AG10803 (cell line): ENCODE measurements around the gene FLNB.

Source experiments
- DNase-seq: peaks from one replicate; pipeline ENCODE4 v3.0.0; 2010; ENCODE audit warnings: low read depth
- H3K4me3 ChIP-seq: 2 replicates; pipeline ENCODE4 v1.5.1; 2011; ENCODE audit warnings: mild to moderate bottlenecking, low read length, control low read depth
- TF ChIP-seq, protein P1 (sequence below): conservative IDR thresholded peaks from 2 replicates; pipeline ENCODE4 v1.5.1; 2011; ENCODE audit warnings: mild to moderate bottlenecking, low read length, control low read depth, inconsistent platforms

FLNB gene

DNA sequence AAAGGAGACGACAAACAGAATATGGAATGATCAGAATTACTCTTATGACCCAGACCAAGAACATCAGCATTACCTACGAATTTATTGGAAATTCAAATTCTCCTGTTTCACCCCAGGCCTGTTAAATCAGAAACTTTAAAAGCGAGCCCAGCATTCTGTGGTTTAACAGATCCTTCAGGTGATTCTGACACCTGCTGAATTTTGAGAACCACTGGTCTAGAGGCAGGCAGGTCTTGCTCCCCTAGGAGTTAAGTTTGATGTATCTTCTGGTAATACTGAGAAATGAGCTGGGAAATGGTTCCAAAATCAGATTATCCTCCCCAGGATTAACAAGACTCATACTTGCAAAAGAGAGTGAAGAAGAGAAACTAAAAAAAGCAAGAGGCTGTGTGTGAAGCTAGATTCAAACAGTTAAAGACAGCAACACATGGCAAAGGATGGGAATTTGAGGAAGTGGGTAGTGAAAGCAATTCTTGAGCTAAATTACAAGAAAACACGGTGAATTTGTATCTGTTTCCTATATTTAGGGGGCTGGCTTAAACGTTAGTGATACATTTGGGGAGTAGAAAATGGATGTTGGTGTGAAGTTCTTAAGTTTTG lies 66.0 kb downstream of the FLNB start:
- no peak for DNase-seq
- TF ChIP-seq, protein P1, sequence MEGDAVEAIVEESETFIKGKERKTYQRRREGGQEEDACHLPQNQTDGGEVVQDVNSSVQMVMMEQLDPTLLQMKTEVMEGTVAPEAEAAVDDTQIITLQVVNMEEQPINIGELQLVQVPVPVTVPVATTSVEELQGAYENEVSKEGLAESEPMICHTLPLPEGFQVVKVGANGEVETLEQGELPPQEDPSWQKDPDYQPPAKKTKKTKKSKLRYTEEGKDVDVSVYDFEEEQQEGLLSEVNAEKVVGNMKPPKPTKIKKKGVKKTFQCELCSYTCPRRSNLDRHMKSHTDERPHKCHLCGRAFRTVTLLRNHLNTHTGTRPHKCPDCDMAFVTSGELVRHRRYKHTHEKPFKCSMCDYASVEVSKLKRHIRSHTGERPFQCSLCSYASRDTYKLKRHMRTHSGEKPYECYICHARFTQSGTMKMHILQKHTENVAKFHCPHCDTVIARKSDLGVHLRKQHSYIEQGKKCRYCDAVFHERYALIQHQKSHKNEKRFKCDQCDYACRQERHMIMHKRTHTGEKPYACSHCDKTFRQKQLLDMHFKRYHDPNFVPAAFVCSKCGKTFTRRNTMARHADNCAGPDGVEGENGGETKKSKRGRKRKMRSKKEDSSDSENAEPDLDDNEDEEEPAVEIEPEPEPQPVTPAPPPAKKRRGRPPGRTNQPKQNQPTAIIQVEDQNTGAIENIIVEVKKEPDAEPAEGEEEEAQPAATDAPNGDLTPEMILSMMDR, result no peak
- H3K4me3 ChIP-seq, result no peak overlapping the region

DNA sequence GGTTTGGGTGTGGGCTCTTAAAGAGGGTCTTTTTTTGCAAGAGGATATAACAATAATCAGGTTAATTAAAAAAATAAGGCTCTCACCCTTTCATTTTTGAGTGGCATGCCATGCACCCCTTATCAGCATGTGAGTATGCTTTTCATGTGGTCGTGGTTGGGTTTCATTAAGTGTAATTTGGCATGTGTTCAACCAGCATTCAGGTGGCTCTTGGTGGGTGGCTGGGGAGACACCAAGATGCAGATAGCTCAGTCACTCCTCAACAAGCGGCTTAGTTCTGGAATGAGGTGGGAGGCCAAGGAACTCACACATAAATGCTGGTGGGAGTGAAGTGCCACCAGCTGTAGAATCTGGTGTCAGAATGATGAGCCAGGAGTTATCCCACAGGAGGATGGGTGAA lies 66.8 kb downstream of the FLNB start:
- no peak for DNase-seq
- TF ChIP-seq, protein P1, result no peak
- no peak overlapping the region for H3K4me3 ChIP-seq

DNA sequence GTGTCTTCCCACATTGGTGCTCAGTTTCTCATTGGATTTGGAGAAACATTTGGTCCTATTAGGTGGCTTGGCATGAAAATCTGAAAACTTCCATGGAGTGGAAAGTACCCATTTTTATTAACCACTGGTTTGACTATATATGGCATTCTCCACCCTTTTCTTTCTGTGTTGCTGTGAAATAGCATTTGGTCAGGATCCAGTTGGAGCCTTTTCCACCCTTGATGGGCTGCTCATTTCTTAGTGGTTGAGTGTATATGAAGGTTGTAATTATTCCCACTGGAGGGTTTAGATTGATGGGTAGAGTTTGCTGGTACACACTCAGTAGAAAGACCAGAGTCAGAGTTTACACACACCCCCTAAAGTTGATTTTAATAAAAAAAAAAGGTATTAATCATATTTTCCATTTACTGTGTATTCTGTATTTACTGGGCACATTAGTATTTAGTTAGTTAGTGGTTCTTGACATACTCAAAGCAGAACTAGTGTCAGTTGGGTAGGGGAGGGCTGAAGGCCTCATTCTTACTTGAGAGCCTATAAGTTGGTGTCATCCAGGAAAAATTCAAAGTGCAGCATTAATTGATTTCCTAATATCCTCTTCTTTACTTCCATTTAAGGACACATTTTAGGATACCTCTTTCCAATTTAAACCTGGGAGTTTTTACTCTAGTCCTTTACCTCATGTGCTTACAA lies 69.5 kb downstream of the FLNB start:
- TF ChIP-seq, protein P1, result no peak
- DNase-seq, result no peak
- no peak overlapping the region for H3K4me3 ChIP-seq

DNA sequence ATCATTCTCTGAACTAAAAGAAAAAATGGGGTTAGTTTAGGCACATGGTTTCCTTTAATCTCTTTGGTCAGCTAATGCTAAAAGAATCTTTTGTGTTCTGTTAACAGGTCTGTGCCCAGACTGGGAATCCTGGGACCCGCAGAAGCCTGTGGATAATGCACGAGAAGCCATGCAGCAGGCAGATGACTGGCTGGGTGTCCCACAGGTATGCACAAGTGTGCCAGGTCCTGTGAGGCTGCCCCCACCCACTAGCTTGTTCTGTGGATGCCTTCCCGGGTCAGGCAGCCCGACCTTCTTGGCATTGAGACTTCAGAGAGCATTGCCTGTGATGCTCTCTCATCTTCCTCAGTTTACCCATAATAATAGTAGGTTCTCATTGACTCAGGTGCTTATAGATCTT lies 70.4 kb downstream of the FLNB start:
- DNase-seq, result no peak
- TF ChIP-seq, protein P1, result no peak
- H3K4me3 ChIP-seq, result no peak overlapping the region

DNA sequence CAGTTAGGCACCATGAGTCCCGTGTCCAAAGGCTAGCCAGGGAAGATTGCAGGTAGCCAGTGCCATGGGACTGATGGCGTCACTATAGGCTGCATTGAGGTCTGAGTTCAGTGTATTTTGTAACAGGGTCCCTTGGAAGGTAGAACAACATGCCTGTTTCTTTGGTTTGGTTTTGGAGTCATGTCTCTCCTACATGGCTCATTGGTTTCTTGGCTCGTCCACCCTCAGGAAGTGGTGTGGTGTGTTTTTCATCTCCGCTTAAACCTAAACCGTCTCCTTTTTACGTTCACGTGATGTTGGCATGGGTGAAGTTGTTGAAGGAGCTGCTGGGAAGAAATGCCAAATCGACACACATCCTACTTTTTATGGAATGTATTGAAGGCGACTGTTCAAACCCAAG lies 71.6 kb downstream of the FLNB start:
- no peak overlapping the region for H3K4me3 ChIP-seq
- TF ChIP-seq, protein P1, result no peak
- DNase-seq, result no peak

DNA sequence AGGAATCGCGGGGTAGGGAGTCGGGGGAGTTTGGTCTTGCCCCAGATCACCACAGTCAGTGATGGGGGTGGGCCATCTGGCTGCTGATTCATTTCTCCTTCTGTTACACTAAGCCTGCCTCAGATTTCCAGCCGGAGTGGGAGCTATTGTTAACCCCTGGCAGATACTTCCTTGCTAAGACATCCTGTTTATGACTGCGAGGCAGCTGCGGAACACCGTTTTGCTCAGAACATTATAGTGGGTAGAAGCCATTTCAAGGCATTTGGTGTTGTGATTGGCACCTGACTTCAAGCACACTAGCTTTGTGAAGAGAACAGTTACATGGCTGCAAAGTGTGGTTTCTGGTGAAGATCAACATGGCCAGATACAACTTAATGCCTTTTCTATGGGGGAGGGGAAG lies 73.8 kb downstream of the FLNB start:
- H3K4me3 ChIP-seq, result no peak overlapping the region
- DNase-seq, result no peak
- TF ChIP-seq, protein P1, result no peak

DNA sequence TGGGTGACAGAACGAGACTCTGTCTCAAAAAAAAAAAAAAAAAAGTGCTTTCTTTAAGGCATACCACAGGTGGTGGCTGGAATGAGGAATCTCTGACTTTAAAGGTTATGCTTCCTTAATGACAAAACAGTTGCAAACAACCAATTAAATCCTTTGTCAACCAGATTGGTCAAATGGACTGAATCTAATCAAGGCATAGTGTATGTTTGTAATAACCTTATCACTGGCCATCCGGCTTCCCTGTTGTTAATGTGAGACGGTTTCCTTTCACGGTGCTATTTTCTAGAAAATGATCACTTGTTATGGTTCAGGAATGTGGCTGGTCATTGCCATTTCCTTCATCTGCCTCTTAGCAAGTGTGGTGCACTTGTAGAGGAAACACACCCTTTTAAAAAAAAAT lies 75.9 kb downstream of the FLNB start:
- no peak for DNase-seq
- TF ChIP-seq, protein P1, result no peak
- H3K4me3 ChIP-seq, result no peak overlapping the region
